Activated T-cell treated with anti-CD3 and anti-CD28 coated beads, Interleukin-2, amount 50 U/mL, for 48 hours (primary cell): ENCODE data around the gene HAGH.

Source experiments
- DNase-seq, 2 experiments: peaks; one replicate each; pipeline ENCODE4 v3.0.0-alpha.2; 2020

The HAGH gene

DNA sequence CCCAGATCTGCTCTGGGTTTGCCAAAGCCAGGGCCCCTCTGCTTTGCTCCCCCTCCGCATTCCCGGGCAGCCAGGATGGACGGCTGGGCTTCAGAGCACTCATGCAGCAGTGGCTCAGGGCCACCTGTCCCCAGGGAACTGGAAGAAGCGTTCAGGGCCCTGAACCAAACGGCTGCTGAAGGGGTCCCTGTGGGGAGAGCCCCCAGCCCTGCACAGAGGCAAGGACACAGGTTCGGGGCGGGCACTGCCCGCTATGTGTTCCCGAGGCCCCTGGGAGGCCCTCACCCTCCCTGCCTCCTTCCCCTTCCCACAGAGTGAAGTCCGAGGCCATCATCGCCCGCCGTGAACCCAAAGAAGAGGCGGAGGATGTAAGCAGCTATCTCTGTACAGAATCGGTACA, 65.7 kb downstream of the HAGH start:
- DNase-seq = no peak

GRCh38 chr16:1759511-1759910, 67.1 kb downstream of the HAGH start:
- no peak for DNase-seq

DNA sequence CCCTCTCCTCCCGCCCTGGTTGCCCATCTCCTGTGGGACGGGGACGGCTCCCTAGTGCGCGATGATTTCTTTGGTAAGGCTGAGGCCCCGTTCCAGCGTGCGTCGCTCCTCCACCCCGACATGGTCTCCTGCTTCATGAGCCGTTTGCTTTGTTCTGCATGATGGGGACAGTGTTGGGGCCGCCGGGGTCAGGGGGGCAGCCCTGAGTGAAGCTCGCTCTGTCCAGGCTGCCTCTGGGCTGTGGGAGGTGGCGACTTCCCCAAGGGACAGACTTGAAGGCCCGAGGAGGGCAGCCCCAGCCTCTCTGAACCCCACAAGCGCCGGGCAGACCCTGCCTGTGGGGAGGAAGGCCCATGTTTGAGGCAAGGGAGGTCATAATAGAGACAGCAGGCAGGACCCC, 67.7 kb downstream of the HAGH start:
- DNase-seq = no peak

- no peak for DNase-seq
Measured at GRCh38 chr16:1757714-1758461, 68.7 kb downstream of the HAGH start.
